OCI-LY1 (cell line): ENCODE data around the gene TNFRSF14.

ENCODE experiments used
- H2AFZ ChIP-seq: fragments of 200-600 bp; sonication (generic), shearing (Covaris generic); 2 replicates; pipeline ENCODE4 v1.6.0; 2014; ENCODE audit warnings: antibody characterized with exemption, mild to moderate bottlenecking, low read length
- H3F3A ChIP-seq: fragments of 200-600 bp; sonication (generic), shearing (Covaris generic); 2 replicates; pipeline ENCODE4 v1.6.0; 2014; ENCODE audit warnings: mild to moderate bottlenecking, antibody characterized with exemption, low read length, moderate library complexity; ENCODE audit not compliant: insufficient read depth
- H3K27ac ChIP-seq: fragments of 200-600 bp; sonication (generic); 2 replicates; pipeline ENCODE4 v1.5.1; 2014; ENCODE audit warnings: low read length, mixed run types, mild to moderate bottlenecking, low read depth; ENCODE audit not compliant: poor library complexity, severe bottlenecking
- H3K27me3 ChIP-seq: fragments of 200-600 bp; sonication (generic); 2 replicates; pipeline ENCODE4 v1.6.0; 2014; ENCODE audit warnings: antibody characterized with exemption, mild to moderate bottlenecking, low read length, moderate library complexity; ENCODE audit not compliant: insufficient read depth
- H3K36me3 ChIP-seq: fragments of 200-600 bp; sonication (generic); 2 replicates; pipeline ENCODE4 v1.6.1; 2014; ENCODE audit warnings: mild to moderate bottlenecking, antibody characterized with exemption, low read length, moderate library complexity, mixed read lengths; ENCODE audit not compliant: insufficient read depth
- H3K4me1 ChIP-seq: fragments of 200-600 bp; sonication (generic); 2 replicates; pipeline ENCODE4 v1.5.1; 2014; ENCODE audit warnings: mild to moderate bottlenecking, low read length, moderate library complexity; ENCODE audit not compliant: insufficient read depth, severe bottlenecking
- H3K4me2 ChIP-seq: fragments of 200-600 bp; sonication (generic), shearing (Covaris generic); 2 replicates; pipeline ENCODE4 v1.6.1; 2014; ENCODE audit warnings: low read length
- H3K4me3 ChIP-seq: fragments of 200-600 bp; sonication (generic); 2 replicates; pipeline ENCODE4 v1.5.1; 2014; ENCODE audit warnings: low read length, low read depth, mild to moderate bottlenecking, mixed read lengths; ENCODE audit not compliant: poor library complexity, severe bottlenecking
- H3K79me2 ChIP-seq: fragments of 200-600 bp; shearing (Covaris generic); 2 replicates; pipeline ENCODE4 v1.6.1; 2016; ENCODE audit warnings: mixed run types, low read length, mixed read lengths; ENCODE audit not compliant: insufficient read depth
- H3K9ac ChIP-seq: fragments of 200-600 bp; sonication (generic), shearing (Covaris generic); 2 replicates; pipeline ENCODE4 v1.6.1; 2014; ENCODE audit warnings: mild to moderate bottlenecking, low read length, mixed read lengths
- H3K9me2 ChIP-seq: fragments of 200-600 bp; sonication (generic), shearing (Covaris generic); 2 replicates; pipeline ENCODE4 v1.6.1; 2014; ENCODE audit warnings: low read depth, mild to moderate bottlenecking, low read length, mixed read lengths
- H3K9me3 ChIP-seq: fragments of 200-600 bp; shearing (Covaris generic); 2 replicates; pipeline ENCODE4 v1.6.1; 2014; ENCODE audit warnings: low read length, mixed read lengths
- H4K20me1 ChIP-seq: fragments of 200-600 bp; sonication (generic), shearing (Covaris generic); 2 replicates; pipeline ENCODE4 v1.6.0; 2016; ENCODE audit warnings: mild to moderate bottlenecking, low read length; ENCODE audit not compliant: insufficient read depth
- EZH2 ChIP-seq: fragments of 200-600 bp; sonication (generic), shearing (Covaris generic); IDR thresholded peaks from 2 replicates; pipeline ENCODE4 v1.8.0; 2017; ENCODE audit warnings: borderline replicate concordance, mixed run types, mild to moderate bottlenecking, antibody characterized with exemption, low read length, moderate library complexity, mixed read lengths
- TF ChIP-seq, protein P1 (sequence below): fragments of 200-600 bp; sonication (generic), shearing (Covaris generic); IDR thresholded peaks from 2 replicates; pipeline ENCODE4 v1.5.1; 2017; ENCODE audit warnings: mild to moderate bottlenecking, antibody characterized with exemption, low read length, moderate library complexity, mixed read lengths

The TNFRSF14 gene

DNA sequence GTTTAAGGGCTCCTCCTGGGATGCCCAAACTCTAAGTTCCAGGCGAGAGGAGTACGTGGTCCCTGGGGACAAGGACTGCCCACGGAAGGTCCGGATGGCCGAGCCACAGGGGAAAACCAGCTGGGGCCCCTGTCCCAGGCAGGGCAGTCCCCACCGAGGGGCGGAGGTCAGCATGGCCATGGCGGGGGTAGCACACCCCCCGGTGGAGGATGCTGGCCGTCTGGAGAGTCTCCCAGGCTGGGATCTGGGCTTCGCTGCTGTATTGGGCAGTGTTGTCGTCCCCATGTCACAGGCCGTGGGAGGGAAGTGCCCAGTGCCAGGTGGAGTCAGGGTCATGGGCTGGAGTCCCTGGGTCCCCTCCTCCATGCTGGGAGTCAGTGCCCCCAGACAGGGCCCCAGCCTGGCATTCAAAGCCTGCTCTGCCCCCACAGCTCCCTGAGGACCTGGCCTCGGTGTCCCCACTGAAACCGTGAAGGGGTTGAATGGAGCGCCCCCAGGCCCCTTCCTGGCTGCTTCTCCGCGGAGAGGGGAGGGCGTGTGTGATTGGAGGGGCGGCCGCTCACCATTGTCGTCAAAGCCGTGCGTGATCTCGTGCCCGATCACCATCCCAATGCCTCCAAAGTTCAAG lies 37.2 kb downstream of the TNFRSF14 start:
- Histone ChIP-seq H3K9me2 (no peaks in the 10 kb centered on the region), H3K9me3 (no peaks in the 10 kb centered on the region), H3K4me3 (no peak overlapping the region), H3F3A (no peaks in the 10 kb centered on the region), H3K36me3 (no peaks in the 10 kb centered on the region), H3K27ac (no peak overlapping the region), H3K27me3 (no peaks in the 10 kb centered on the region; the same call in 1 of the 2 replicates), H3K9ac (no peak overlapping the region), H4K20me1 (no peaks in the 10 kb centered on the region), H3K79me2 (no peaks in the 10 kb centered on the region), H3K4me1 (no peaks in the 10 kb centered on the region), H2AFZ (no peak overlapping the region), H3K4me2 (no peak overlapping the region)
- TF ChIP-seq EZH2 = no peak
- TF ChIP-seq, protein P1, sequence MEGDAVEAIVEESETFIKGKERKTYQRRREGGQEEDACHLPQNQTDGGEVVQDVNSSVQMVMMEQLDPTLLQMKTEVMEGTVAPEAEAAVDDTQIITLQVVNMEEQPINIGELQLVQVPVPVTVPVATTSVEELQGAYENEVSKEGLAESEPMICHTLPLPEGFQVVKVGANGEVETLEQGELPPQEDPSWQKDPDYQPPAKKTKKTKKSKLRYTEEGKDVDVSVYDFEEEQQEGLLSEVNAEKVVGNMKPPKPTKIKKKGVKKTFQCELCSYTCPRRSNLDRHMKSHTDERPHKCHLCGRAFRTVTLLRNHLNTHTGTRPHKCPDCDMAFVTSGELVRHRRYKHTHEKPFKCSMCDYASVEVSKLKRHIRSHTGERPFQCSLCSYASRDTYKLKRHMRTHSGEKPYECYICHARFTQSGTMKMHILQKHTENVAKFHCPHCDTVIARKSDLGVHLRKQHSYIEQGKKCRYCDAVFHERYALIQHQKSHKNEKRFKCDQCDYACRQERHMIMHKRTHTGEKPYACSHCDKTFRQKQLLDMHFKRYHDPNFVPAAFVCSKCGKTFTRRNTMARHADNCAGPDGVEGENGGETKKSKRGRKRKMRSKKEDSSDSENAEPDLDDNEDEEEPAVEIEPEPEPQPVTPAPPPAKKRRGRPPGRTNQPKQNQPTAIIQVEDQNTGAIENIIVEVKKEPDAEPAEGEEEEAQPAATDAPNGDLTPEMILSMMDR = no peak

DNA sequence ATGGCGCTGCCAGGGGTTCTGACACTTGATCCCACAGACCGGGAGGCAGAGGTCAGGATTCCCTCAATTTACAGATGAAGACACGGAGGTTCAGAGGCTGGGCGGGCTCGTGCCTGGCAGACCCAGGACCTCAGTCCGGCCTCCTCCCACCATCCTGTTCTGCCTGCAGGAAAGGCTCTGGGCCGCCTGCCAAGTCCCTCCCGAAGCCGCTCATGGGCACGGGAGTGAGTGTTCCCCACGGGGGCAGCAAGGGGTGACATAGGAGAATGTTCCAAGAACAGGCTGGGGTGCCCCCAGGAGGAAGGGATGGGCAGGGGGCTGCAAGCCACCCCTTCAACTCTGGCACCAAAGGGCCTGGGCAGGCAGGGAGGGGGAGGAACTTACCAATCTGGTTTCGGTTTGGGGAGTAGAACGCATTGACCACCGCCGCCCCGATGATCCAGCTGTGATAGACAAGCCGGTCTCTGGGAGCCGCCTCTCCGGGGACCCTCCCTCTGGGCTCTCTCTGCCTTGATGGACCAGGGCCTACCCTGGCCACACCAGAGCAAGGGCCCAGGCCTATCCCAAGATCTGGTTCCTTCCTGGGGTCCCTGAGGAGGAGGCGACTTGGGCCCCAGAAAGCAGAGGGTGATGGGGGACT lies 38.0 kb downstream of the TNFRSF14 start:
- no peaks in the 10 kb centered on the region; the same call in 1 of the 2 replicates for H3K27me3 ChIP-seq
- H3K9ac ChIP-seq = no peak overlapping the region
- H3K79me2 ChIP-seq = no peaks in the 10 kb centered on the region
- no peaks in the 10 kb centered on the region for H3K4me1 ChIP-seq
- no peak overlapping the region for H2AFZ ChIP-seq
- H3K4me2 ChIP-seq = no peak overlapping the region
- no peaks in the 10 kb centered on the region for H3K9me3 ChIP-seq
- no peaks in the 10 kb centered on the region for H4K20me1 ChIP-seq
- no peaks in the 10 kb centered on the region for H3K36me3 ChIP-seq
- H3K27ac ChIP-seq = no peak overlapping the region
- H3K9me2 ChIP-seq = no peaks in the 10 kb centered on the region
- no peak overlapping the region for H3K4me3 ChIP-seq
- TF ChIP-seq, protein P1 = no peak
- TF ChIP-seq EZH2 = no peak
- no peaks in the 10 kb centered on the region for H3F3A ChIP-seq

DNA sequence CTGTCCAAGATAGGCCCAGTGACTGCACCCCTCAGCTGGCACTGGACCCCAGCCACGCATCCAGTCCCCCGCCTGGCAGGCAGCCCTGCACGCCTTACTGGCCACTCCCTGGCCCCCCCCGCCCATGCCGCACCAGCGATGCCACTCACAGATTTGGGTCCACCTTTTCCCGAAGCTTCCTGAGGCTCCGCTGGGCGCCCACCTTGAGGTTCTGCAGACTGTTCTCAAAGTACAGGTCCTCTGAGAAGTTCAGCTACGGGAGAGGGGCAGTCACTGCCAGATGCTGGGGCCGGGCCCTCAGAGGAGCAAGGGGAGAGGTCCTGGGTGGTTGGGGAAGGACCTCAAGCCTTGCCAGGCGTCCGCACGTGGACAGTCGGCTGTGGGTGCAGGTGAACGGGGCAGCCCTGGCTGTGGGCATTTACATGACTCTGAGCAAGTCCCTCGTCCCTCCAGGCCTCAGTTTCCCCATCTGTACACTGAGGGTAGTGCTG lies 38.5 kb downstream of the TNFRSF14 start:
- Histone ChIP-seq H3K9ac (no peak overlapping the region), H3K27ac (no peak overlapping the region), H3F3A (no peaks in the 10 kb centered on the region), H3K79me2 (no peaks in the 10 kb centered on the region), H3K4me2 (no peak overlapping the region), H3K4me1 (no peaks in the 10 kb centered on the region), H3K27me3 (no peaks in the 10 kb centered on the region; the same call in 1 of the 2 replicates), H3K36me3 (no peaks in the 10 kb centered on the region), H3K9me2 (no peaks in the 10 kb centered on the region), H3K9me3 (no peaks in the 10 kb centered on the region), H2AFZ (no peak overlapping the region), H4K20me1 (no peaks in the 10 kb centered on the region), H3K4me3 (no peak overlapping the region)
- TF ChIP-seq EZH2 = no peak
- TF ChIP-seq, protein P1 = no peak
